HG03432 (cell line): ENCODE measurements around the gene SMARCA1.
"Not testable (repeated sequence)": the region's sequence is repeated elsewhere in the genome, so short reads cannot be mapped to it uniquely, and the experiment has no call there.

Experiments
- ATAC-seq: cut with Tn5 transposase; IDR thresholded peaks from one replicate; pipeline ENCODE4 v1.9.1; 2021; ENCODE audit warnings: mild to moderate bottlenecking, moderate library complexity; ENCODE audit not compliant: unreplicated experiment

SMARCA1 gene, protein sequence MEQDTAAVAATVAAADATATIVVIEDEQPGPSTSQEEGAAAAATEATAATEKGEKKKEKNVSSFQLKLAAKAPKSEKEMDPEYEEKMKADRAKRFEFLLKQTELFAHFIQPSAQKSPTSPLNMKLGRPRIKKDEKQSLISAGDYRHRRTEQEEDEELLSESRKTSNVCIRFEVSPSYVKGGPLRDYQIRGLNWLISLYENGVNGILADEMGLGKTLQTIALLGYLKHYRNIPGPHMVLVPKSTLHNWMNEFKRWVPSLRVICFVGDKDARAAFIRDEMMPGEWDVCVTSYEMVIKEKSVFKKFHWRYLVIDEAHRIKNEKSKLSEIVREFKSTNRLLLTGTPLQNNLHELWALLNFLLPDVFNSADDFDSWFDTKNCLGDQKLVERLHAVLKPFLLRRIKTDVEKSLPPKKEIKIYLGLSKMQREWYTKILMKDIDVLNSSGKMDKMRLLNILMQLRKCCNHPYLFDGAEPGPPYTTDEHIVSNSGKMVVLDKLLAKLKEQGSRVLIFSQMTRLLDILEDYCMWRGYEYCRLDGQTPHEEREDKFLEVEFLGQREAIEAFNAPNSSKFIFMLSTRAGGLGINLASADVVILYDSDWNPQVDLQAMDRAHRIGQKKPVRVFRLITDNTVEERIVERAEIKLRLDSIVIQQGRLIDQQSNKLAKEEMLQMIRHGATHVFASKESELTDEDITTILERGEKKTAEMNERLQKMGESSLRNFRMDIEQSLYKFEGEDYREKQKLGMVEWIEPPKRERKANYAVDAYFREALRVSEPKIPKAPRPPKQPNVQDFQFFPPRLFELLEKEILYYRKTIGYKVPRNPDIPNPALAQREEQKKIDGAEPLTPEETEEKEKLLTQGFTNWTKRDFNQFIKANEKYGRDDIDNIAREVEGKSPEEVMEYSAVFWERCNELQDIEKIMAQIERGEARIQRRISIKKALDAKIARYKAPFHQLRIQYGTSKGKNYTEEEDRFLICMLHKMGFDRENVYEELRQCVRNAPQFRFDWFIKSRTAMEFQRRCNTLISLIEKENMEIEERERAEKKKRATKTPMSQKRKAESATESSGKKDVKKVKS

DNA sequence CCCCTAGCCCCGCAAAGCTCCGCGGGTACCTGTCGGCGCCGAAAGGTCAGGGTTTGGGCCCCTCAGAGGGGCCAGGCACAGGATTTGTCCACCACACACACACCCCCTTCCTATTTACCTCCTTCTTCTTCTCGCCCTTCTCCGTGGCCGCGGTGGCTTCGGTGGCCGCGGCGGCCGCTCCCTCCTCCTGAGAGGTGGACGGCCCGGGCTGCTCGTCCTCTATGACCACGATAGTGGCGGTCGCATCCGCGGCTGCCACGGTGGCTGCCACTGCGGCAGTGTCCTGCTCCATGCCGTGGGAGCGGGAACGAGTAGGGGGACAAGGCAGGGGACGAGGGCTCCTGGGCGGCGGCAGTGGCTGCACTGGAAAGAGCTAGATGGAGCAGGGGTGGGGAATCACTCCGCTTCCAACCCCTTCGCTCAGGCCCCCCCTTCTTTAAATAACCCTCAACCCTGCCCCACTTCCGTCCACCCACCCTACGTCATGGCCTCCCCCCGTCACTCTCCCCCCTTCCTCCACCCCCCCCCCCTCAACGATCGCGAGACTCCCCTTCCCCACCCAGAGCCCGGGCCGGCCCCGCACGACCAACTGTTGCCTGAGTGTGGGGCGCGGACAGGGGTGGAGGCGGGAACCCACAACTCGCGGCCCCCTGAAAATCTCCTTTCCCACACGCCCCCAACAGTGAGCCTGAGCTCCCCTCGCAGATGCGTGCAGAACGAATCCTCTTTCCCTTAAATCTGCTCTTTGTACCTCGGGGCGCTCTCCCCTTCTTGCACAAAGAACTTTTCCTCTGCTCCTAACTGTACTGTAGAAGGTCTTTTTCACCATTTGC is at the start of gene SMARCA1:
TSS of gene SMARCA1 (minus strand) at position 412 of the 833 bp plus-strand sequence. CDS start at position 292, 120 bp downstream.
- peak; percentile 48 for ATAC-seq

DNA sequence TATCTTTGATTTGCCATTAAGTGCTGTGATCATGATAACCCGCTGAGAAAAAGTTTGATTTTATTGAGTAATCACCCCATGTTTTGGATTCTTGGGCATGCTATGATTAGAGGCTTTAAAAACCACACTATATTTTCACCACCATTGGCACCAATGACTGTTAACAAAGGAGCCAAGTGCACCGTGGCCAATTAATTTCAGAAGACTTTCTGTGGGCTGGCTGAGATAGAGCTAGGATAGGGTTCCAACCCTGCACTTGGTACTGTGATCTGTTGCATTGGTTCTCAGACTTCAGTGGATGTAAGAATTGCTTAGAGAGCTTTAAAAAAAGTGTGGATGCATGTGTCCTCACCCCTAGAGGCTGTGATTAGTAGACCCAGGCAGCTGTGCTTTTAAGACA is 49.1 kb upstream of the SMARCA1 start:
- ATAC-seq = no peak

DNA sequence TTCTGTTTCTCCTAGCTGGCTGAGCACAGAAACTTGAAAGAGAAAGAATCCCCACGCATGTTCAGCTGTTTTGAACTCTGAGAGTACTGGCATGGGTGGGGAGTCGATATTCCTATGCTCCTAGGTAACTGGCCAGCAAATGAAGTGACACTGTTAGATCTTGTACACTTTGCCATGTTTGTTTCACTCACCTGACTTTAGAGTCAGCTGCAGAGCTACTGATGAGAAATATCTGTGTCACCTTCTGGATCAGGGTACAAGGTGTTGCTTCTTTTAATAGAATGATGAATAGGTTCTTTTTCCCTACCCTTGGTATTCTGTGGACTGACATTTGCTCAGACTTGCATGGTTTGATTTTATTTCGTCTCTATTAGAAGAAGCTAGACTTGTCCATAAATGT is 45.1 kb upstream of the SMARCA1 start:
- no peak for ATAC-seq

DNA sequence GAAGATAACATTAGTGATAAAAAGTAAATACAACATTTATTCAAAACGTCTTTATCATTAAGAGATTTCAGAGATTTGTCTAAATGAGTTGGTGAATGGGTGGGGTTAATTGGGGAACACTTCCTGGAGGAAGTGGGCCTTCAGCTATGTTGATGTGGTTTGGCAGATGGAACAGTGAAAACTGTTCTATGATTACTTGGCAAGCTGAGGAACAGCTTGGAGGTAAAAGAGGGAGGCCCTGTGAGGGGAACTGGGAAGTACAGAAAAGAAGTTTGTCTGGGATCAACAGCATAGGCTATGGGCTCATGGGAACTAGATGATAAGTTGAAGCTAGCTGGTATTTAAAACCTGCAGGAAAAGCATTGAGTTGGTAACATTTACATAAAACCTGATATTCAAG is 42.8 kb upstream of the SMARCA1 start:
- ATAC-seq = no peak

DNA sequence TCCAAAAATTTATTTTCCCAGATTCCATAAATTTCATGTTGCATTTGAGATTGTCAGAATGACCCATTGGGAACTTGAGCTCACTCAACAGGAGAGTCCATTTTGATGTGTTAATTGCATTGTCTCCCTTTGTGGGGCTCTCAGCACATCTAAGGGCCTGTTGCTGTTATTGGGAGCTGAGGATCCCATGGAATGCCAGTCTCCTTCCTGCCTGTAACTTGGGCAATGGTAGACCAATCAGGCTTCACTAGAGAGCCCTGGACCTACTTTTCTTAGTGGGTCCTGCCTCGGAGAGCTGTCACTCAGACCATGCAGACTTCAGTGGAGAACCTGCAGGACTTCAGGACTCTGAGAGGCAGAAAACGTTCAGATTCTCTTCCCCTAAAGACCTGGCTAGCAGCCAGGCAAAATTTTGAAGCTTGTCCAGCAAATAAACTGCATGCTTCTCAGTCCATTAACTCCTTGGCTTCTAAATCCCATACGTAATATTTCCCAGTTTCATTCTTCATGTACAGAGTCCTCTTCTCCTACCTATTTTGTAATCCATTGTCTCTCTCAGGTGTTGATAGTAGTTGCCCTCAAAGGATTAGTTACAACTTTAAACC is 41.9 kb upstream of the SMARCA1 start:
- no peak for ATAC-seq

DNA sequence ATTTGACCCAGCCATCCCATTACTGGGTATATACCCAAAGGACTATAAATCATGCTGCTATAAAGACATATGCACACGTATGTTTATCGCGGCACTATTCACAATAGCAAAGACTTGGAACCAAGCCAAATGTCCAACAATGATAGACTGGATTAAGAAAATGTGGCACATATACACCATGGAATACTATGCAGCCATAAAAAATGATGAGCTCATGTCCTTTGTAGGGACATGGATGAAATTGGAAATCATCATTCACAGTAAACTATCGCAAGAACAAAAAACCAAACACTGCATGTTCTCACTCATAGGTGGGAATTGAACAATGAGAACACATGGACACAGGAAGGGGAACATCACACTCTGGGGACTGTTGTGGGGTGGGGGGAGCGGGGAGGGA is 41.1 kb upstream of the SMARCA1 start:
- ATAC-seq = not testable (repeated sequence)

DNA sequence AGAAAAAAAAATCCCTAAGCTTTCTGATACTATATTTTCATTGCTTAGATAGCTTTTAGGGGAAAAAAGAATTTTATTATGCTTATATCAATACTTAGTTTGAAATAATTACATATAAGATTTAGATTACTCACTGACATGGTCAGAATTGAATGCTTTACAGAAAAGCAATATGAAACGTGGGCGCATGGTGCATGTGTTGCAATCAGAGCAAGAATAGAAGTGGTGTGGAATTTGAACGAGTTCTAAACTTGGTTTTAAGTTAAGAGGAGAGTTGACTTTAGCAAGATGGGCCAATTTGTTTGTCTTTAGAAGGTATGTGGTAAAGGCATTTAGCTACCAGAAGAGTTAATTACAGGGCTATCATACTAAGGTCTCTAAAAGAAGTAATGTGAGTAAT is 38.2 kb upstream of the SMARCA1 start:
- no peak for ATAC-seq

DNA sequence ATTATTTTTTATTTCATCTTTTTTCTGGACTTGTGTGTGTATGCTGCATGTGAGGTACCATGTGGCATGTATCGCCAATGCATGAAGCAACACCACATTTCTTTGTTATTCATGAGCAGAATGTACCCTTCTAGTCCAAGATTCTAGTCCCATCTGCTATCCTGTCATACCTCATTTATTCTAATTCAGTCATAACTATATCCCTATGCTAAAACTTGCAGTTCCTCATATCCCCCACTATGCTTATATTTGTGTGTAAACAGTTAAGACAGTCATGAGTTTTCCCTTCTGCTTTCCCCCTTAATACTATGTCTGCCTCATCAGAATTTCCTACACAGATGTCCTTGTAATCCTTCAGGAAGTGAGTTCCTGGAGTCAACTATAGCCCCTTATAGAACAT is 36.5 kb upstream of the SMARCA1 start:
- ATAC-seq = no peak

DNA sequence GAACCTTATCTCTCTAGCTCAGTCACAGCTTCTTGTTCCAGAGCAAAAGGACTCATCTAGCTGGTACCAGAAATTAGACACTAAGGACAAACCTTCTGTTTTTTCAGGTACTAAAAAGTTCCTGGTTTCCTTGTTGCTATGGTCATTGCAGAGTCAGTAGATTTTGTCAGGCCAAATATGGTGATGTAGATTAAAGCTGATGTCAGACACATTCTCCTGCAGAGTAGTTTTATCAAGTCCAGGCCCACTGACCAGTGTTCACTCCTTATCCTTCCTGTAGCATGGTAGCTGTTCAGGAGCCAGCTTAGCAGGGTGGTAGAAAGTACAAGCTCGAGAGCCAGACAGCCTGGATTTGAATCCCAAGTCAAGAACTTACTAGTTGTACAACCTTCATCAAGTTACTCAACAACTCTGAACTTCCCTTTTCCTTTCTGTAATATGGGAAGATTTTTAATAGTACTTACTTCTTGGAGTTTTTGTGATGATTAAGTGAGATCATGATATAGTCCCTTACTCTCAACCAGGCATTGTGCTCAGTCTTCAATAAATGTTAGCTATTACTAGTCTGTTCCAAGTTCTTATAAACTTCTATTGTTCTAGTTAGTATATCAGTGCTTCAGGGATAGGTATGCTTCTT is 34.7 kb upstream of the SMARCA1 start:
- no peak for ATAC-seq

DNA sequence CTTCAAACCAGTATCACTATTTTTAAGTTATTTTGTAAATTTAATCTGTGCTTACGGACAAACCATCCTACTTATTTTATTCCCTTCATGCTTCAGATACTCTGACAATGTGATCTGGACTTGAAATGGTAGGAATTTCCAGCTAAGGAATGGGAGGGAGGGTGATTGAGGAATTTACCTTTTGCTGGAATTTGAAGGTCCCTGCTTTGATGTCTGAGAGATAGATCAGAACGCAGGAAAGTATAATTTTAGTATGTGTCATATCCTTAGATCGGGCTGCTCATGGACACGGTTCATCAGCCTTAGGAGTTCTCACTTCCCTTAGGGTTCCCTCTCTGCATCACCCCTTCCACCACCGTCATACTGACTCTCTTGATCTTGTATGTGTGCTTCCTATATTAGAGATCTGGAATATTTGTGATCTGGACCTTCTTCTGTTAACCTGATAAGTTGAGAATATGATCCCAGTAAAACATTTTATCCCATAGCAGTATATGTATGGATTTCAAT is 33.6 kb upstream of the SMARCA1 start:
- ATAC-seq = no peak

DNA sequence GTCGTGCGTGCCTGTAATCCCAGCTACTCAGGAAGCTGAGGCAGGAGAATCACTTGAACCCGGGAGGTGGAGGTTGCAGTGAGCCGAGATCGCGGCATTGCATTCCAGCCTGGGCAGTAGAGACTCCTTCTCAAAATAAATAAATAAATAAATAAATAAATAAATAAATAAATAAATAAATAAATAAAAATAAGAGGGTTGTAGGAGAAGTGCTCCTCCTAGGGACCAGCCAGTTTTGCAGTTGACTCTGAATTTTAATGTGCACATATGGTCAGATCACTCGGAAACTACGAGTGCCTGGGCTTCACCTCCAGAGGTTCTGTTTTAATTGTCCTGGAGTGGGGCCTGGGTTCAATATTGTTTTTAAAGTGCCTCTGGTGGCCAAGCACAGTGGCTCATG is 31.5 kb upstream of the SMARCA1 start:
- ATAC-seq = not testable (repeated sequence)

DNA sequence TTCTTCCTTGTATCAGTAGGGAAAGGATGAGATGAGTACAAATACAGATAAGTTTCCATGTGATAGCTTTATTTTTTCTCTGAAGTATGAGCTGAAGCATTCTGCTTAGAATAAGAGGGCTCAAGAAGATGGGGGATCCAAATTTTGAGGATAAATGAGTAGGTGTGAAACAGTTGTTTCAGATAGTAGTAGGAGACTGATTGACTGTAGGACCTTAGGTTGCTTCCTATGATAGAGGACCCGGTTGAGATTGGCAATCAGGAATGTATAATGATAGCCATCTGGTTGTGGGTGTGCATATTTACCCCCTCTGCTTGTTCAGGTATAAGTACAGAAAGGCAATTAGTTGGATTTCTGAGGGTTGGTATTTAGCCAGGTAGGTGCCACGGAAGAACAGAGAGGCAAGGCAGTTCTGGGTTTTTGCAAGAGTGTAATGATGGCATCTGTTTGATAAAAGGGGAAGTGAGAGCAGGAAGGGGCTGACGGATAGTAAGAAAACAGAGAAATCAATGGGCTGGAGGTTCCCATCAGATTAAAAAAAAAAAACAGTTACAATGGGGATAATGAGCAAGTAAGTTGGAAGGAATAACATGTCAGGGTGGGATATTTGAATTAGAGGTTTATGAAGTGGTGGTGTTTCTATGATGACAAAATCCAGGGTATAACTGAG is 30.5 kb upstream of the SMARCA1 start:
- ATAC-seq = peak; percentile 99

DNA sequence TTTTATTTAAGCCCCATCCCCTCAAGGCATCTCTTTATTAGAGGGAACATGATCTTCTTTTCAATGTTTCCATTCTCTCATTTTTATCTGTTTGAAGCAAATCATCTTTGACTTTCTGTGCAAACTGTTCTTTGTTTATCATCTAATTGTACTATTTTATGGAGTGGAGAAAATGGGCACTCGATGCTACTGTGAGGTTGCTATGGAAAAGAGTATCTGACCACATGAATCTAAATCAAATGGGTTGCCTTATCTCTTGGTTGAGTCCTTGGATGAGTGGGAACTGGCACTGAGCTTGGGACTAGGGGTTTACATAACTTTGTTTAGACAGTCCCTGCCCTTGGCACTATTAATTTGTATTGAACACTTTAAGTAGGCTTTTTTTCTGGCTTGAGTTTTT is 25.8 kb upstream of the SMARCA1 start:
- no peak for ATAC-seq

DNA sequence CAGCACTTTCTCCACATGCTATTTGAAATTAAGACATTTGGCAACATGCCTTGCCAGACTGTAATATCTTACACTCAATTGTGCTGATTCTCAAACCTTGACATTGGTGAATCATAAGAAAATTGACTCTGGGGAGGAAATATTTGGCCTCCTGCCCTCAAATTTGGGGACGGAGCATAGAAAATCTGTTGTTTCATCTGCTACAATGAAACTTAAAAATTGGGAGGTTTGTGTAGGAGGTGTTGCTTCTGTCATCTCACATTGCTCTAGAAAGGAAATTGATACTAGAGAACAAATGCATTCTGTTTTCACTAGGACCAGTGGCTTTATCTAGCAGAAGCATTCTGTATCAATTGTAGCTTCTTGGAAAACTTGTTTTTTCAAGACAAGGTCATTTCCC is 22.1 kb upstream of the SMARCA1 start:
- ATAC-seq = no peak

DNA sequence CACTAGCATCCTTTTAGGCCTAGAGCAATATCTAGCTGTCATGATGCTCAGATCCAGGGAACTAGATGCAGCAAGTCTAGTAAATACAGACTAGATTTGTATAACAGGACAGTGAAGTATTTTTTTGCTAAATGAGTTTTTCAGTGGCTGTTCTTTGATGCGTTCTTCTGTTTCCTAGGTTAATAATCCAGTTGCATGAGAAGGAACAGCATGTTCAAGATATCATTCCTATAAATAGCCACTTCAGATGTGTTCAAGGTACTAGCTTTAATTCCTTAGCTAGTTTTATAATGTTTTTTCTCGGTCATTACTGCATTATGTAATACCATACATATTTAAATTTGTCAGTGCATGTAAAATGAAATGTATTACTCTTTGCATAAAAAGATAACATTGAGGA is 21.5 kb upstream of the SMARCA1 start:
- ATAC-seq = no peak

DNA sequence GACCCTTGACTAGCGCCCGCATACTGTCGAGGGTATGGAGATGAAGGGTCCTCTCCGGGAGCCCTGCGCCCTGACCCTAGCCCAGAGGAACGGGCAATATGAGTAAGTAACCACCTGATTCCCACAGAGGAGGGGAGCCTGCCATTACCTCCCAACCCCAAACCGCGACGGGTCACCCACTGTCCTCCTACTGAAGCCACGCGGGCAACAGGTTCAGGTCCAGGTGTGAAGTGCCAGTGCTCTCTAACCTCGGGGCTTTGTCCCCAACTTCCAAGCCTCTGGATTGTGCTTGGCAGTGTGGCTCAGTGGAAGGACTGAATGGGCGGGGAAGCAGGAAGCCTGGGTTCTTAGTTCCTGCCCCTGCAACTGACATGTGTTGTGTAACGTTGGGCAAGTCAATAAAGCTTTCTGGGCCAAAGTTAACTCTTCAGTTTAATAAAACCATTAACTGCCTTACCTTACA is 17.5 kb upstream of the SMARCA1 start:
- ATAC-seq = peak; percentile 54

DNA sequence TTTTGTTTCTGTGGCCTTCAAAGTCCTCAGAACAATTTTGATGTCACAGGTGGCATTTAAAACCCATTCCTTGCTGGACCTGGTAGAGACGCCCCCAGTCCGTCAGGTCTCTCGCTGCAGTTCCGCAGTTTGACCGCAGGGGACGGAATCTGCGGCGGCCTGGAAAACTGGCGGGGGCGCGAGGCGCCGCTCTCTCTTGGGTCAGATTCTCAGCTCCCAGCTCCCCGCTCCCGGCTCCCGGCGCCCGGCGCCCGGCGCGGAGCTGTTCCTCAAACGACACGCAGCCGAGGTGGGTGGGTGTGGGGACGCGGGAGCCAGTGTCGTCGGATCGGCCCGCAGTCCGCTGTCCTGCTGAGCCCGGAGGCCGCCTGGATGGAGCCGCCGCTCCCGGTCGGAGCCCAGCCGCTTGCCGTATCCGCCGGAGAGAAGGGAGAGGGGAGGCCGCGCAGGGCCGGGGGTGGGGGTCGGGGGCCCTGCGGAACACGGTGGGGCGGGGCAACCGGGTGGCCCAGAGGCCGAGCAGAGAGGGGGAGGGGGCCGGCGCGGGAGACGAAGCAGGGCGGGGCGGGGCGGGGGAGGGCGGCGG is 16.9 kb upstream of the SMARCA1 start, which contains the start of gene OCRL:
TSS of gene OCRL (plus strand) at position 192 of the 586 bp plus-strand sequence. CDS start at position 373, 181 bp downstream.
- peak; percentile 99 for ATAC-seq

DNA sequence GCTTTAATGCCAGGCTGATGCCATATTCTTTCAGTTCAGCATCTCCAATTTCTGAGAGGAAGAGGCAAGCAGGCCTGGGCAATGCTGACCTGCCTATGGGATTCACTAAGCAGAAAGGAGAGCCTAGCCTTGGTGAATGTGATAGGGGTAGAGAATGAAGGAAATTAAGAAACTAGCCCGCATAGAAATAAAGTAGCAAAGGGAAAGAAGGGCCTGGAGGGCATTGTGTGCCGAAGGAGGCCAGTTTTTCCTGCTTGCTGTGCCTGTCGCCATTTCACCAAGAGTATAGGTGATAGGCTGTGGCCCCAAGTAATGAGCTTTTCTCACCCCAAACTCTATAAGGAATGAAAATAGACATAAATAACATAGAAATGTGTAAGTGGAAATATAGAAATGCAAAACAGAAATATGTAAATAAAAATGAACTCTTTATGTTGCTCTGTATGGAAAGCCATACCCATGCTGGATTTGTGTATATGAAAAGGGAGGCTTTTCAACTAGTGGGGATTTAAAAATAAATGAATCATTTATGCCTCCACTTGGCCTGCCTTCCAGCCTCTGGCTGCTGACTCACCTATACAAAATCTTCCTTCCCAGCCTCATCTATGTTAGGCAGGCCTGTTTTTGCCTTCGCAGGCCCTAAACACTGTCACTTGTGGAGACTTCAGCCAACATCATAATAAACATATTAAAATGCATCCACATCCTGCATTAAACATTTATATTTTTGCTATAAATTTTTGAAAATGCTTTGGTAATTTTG is 11.7 kb upstream of the SMARCA1 start:
- ATAC-seq = no peak
